BJ (cell line): ENCODE data around the gene TBC1D2. TPM values are rescaled to one million over a fixed set of nuclear protein-coding genes. Genes with fewer than 3 reads are reported as not detected.

ENCODE experiments used
- CTCF ChIA-PET: fragments of 350-600 bp; formaldehyde crosslinking; extraction: SDS; loops from one replicate; lab custom pipeline; 2021; ENCODE audit warnings: antibody characterized with exemption, inconsistent platforms; lab: Yijun Ruan, JAX
- POLR2A ChIA-PET: fragments of 300-600 bp; sonication (Branson Sonifier 250); formaldehyde crosslinking; extraction: SDS; loops from one replicate; lab custom pipeline; 2021; ENCODE audit warnings: antibody characterized with exemption; lab: Charles Lee
- DNase-seq: peaks from one replicate; pipeline ENCODE4 v3.0.0-alpha.2; 2011; ENCODE audit warnings: low read depth
- H3K27me3 ChIP-seq: 2 replicates; pipeline ENCODE4 v1.6.0; 2011; ENCODE audit warnings: low read length; ENCODE audit not compliant: control insufficient read depth, insufficient read depth
- H3K36me3 ChIP-seq: 2 replicates; pipeline ENCODE4 v1.5.1; 2011; ENCODE audit warnings: low read length; ENCODE audit not compliant: control insufficient read depth, insufficient read depth
- H3K4me3 ChIP-seq: 2 replicates; pipeline ENCODE4 v1.5.1; 2011; ENCODE audit warnings: low read depth, mild to moderate bottlenecking, control low read depth, low read length
- polyA plus RNA-seq: library from polyadenylated mRNA; depleted of rRNA; stranded (reverse); fragments of >200 nt; gene quantifications from 2 replicates; pipeline ENCODE4 v1.2.3, GENCODE V29; 2011
- TF ChIP-seq, protein P1 (sequence below): IDR thresholded peaks from 2 replicates; pipeline ENCODE4 v1.5.1; 2011; ENCODE audit warnings: low read depth, mild to moderate bottlenecking, control low read depth, inconsistent platforms, low read length, moderate library complexity; ENCODE audit not compliant: insufficient read depth

TBC1D2 gene
- polyA plus RNA-seq, 1 experiment, result 70.3 TPM

- TF ChIP-seq, protein P1, sequence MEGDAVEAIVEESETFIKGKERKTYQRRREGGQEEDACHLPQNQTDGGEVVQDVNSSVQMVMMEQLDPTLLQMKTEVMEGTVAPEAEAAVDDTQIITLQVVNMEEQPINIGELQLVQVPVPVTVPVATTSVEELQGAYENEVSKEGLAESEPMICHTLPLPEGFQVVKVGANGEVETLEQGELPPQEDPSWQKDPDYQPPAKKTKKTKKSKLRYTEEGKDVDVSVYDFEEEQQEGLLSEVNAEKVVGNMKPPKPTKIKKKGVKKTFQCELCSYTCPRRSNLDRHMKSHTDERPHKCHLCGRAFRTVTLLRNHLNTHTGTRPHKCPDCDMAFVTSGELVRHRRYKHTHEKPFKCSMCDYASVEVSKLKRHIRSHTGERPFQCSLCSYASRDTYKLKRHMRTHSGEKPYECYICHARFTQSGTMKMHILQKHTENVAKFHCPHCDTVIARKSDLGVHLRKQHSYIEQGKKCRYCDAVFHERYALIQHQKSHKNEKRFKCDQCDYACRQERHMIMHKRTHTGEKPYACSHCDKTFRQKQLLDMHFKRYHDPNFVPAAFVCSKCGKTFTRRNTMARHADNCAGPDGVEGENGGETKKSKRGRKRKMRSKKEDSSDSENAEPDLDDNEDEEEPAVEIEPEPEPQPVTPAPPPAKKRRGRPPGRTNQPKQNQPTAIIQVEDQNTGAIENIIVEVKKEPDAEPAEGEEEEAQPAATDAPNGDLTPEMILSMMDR, result no peak
- CTCF ChIA-PET, result interaction anchor here (0.6 to 1.6 kb wide), 3 partner anchors 12 to 495 kb away, joined by 3 to 4 read pairs (median 3); no protein-coding TSS in a partner anchor
- peaks cover 25% of the 10 kb centered on the region for H3K27me3 ChIP-seq
- no peak for DNase-seq
- POLR2A ChIA-PET, result no interaction called here
- H3K36me3 ChIP-seq, result no peaks in the 10 kb centered on the region
- H3K4me3 ChIP-seq, result no peak overlapping the region
Observed at GRCh38 chr9:98281281-98281680, 25.8 kb upstream of the TBC1D2 start.

DNA sequence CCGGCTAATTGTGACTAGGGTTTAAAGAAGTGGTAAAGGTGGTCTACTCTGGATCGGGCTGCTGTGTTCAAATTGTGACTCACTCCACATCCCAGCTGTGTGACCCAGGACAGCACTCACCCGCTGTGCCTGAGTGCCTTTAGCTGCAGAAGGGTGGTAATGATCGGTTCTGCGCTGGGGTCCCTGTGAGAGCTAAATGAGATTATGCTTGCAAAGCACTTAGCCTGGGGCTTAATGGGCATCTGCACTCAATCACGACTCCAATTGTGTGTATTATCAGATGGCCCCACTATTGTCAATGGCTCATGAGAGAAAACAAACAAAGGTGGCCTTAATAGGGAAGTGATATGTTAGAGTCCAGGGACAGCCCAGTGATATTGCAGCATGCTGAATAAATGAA lies 25.1 kb upstream of the TBC1D2 start:
- POLR2A ChIA-PET, result no interaction called here
- Histone ChIP-seq H3K4me3 (no peak overlapping the region), H3K36me3 (no peaks in the 10 kb centered on the region), H3K27me3 (peaks cover 27% of the 10 kb centered on the region)
- TF ChIP-seq, protein P1, result no peak
- no peak for DNase-seq
- CTCF ChIA-PET, result no interaction called here

GRCh38 chr9:98280162-98280561 lies 24.7 kb upstream of the TBC1D2 start:
- no peaks in the 10 kb centered on the region for H3K36me3 ChIP-seq
- H3K27me3 ChIP-seq, result peaks cover 27% of the 10 kb centered on the region
- no peak for DNase-seq

DNA sequence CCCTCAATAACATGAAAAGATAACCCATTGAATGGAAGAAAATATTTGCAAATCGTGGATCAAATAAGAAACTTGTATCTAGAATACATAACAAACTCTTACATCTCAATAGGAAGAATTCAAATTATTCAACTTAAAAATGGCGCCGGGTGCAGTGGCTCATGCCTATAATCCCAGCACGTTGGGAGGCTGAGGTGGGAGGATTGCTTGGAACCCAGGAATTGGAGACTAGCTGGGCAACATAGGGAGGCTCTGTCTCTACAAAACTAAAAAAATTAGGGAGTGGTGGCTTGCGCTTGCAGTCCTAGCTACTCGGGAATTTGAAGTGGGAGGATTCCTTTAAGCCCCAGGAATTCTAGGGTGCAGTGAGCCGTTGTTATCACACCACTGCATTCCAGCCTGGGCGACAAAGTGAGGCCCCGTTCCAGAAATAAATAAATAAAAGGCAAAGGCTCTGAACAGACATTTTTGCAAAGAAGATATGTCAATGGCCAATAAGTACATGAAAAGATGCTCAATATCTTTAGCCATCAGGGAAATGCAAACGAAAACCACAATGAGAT lies 21.5 kb upstream of the TBC1D2 start:
- no peaks in the 10 kb centered on the region for H3K36me3 ChIP-seq
- TF ChIP-seq, protein P1, result no peak
- ChIA-PET CTCF (interaction anchor here (0.9 to 1.2 kb wide), 4 partner anchors 8 to 15 kb away, joined by 3 to 6 read pairs (median 4); no protein-coding TSS in a partner anchor), POLR2A (no interaction called here)
- no peak overlapping the region for H3K4me3 ChIP-seq
- peaks cover 28% of the 10 kb centered on the region for H3K27me3 ChIP-seq
- DNase-seq, result no peak

More at GRCh38 chr9:98280162-98280561, 24.7 kb upstream of the TBC1D2 start:
- no peak overlapping the region for H3K4me3 ChIP-seq
- ChIA-PET CTCF (interaction anchor here (1.3 kb wide), 1 partner anchor 17 kb away, joined by 7 read pairs; no protein-coding TSS in a partner anchor), POLR2A (no interaction called here)
- TF ChIP-seq, protein P1, result no peak

- TF ChIP-seq, protein P1, result no peak
- H3K4me3 ChIP-seq, result no peak overlapping the region
- H3K36me3 ChIP-seq, result no peaks in the 10 kb centered on the region
- ChIA-PET CTCF (no interaction called here), POLR2A (no interaction called here)
- H3K27me3 ChIP-seq, result peaks cover 24% of the 10 kb centered on the region
- DNase-seq, result no peak
Observed at GRCh38 chr9:98275159-98275558, 19.7 kb upstream of the TBC1D2 start.
